ENCODE measurements around the gene OGFR. TPM values are rescaled to one million over a fixed set of nuclear protein-coding genes. Genes with fewer than 3 reads are reported as not detected.
A peak's percentile ranks its signal among the peaks of the same experiment; 100 is the strongest.

Gene OGFR
- total RNA-seq, 1 experiment from 2014 or later = 46.1 TPM

DNA sequence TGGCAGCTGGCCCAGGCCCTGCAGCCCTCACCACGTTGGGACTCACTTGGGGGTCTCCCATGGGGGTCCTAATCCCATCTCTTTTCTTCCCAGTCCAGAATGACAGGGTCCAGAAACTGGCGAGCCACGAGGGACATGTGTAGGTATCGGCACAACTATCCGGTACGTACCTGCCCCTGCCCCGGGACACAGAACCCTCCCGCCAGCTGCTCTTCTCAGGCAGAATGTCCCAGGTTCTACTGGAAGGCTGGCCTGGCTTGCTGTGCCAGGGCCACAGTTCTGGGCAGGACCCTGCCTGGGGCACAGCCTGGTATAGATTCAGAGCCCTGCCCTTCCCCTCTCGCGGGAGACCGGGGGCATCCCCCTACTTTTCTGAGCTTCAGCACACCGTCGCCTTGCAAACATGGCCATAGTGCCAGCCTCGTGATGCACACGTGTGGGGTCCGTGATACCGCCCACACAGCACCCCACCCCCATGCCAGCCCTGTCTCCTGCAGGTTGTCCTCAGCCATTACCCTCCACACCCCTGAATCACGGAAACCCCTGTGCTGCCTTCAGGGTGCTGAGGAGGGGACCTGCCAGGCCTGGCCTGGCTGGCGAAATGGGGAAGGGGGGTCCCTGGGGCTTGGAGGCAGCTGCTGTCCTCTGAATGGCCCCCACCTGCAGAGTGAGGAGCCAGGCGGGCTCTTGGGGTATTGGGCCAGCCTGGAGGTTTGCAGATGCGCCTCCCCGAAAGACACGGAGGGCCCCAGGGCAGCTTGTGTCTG lies 3.0 kb downstream of the OGFR start:
- ChIA-PET POLR2A (ENCODE audit: low non-redundant PET) (interaction anchor here (0.7 kb wide), 2 partner anchors 26 to 165 kb away, joined by 3 read pairs; no protein-coding TSS in a partner anchor), CTCF (interaction anchor here (0.6 to 1.7 kb wide), 5 partner anchors 12 to 308 kb away, joined by 3 to 6 read pairs (median 4); partner anchors contain the start of gene MRGBP)
- DNase-seq (ENCODE audit: low spot score) = no peak
- Histone ChIP-seq H3K4me1 (ENCODE audit: insufficient read depth, low read length, poor library complexity, severe bottlenecking) (peaks cover 18% of the 10 kb centered on the region), H3K27ac (ENCODE audit: low read depth, low read length, poor library complexity, severe bottlenecking) (no peak overlapping the region), H3K36me3 (ENCODE audit: insufficient read depth, low read length, poor library complexity, severe bottlenecking) (peaks cover 43% of the 10 kb centered on the region), H3K27me3 (replicated peaks; ENCODE audit: insufficient read depth, low read depth, low read length, poor library complexity) (no peaks in the 10 kb centered on the region), H3K9me3 (ENCODE audit: low read depth, low read length, poor library complexity, severe bottlenecking) (no peaks in the 10 kb centered on the region), H3K4me3 (ENCODE audit: low read depth, low read length, poor library complexity, severe bottlenecking) (no peak overlapping the region)
- TF ChIP-seq, protein P1, sequence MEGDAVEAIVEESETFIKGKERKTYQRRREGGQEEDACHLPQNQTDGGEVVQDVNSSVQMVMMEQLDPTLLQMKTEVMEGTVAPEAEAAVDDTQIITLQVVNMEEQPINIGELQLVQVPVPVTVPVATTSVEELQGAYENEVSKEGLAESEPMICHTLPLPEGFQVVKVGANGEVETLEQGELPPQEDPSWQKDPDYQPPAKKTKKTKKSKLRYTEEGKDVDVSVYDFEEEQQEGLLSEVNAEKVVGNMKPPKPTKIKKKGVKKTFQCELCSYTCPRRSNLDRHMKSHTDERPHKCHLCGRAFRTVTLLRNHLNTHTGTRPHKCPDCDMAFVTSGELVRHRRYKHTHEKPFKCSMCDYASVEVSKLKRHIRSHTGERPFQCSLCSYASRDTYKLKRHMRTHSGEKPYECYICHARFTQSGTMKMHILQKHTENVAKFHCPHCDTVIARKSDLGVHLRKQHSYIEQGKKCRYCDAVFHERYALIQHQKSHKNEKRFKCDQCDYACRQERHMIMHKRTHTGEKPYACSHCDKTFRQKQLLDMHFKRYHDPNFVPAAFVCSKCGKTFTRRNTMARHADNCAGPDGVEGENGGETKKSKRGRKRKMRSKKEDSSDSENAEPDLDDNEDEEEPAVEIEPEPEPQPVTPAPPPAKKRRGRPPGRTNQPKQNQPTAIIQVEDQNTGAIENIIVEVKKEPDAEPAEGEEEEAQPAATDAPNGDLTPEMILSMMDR (conservative IDR thresholded peaks at IDR 0.05; ENCODE audit: low read depth, low read length) = no peak
- no peak for TF ChIP-seq EZH2 (IDR thresholded peaks at IDR 0.05; ENCODE audit: borderline replicate concordance, low read depth, low read length, poor library complexity, severe bottlenecking)
- intact Hi-C loops (cut with micrococcal nuclease; ENCODE audit: unreplicated experiment) = no loop called here
- BruUV-seq (replicated peaks) = no TSS peak

DNA sequence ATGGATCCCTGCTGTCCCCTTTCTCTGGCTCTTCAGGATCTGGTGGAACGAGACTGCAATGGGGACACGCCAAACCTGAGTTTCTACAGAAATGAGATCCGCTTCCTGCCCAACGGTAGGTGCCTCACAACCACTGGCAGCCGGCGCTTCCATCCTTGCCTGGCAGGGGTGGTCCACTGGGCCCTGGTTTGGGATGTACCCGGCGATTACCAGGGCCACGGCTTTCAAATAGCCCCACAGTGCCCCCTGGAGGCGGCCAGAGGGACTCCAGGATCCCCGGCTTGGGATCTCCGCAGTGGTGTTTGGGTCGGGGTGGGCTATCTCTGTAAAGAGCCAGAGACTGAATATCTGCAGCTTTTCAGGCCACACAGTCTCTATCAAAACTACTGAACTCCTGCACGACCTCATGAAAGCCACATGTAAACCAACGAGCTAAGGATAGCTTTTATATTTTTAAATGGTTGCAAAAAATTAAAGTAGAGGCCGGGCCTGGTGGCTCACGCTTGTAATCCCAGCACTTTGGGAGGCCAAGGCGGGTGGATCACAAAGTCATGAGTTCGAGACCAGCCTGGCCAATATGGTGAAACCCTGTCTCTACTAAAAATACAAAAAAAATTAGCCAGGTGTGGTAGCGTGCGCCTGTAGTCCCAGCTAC lies 3.7 kb downstream of the OGFR start:
- POLR2A ChIA-PET (ENCODE audit: low non-redundant PET) = interaction anchor here (0.7 kb wide), 2 partner anchors 26 to 165 kb away, joined by 3 read pairs; no protein-coding TSS in a partner anchor
- intact Hi-C loops (cut with micrococcal nuclease; ENCODE audit: unreplicated experiment) = no loop called here
- peak; percentile 79 for DNase-seq (ENCODE audit: low spot score)
- no peak overlapping the region for H3K27ac ChIP-seq (ENCODE audit: low read depth, low read length, poor library complexity, severe bottlenecking)
- no peak for TF ChIP-seq EZH2 (IDR thresholded peaks at IDR 0.05; ENCODE audit: borderline replicate concordance, low read depth, low read length, poor library complexity, severe bottlenecking)
- TF ChIP-seq, protein P1 (conservative IDR thresholded peaks at IDR 0.05; ENCODE audit: low read depth, low read length) = peak; percentile 91
- H3K36me3 ChIP-seq (ENCODE audit: insufficient read depth, low read length, poor library complexity, severe bottlenecking) = peaks cover 46% of the 10 kb centered on the region
- no peak overlapping the region for H3K4me3 ChIP-seq (ENCODE audit: low read depth, low read length, poor library complexity, severe bottlenecking)
- CTCF ChIA-PET = interaction anchor here (0.7 to 1.7 kb wide), 6 partner anchors 12 to 309 kb away, joined by 3 to 7 read pairs (median 5); partner anchors contain the start of gene MRGBP
- no peaks in the 10 kb centered on the region for H3K9me3 ChIP-seq (ENCODE audit: low read depth, low read length, poor library complexity, severe bottlenecking)
- H3K4me1 ChIP-seq (ENCODE audit: insufficient read depth, low read length, poor library complexity, severe bottlenecking) = peaks cover 18% of the 10 kb centered on the region
- BruUV-seq (replicated peaks) = no TSS peak
- no peaks in the 10 kb centered on the region for H3K27me3 ChIP-seq (replicated peaks; ENCODE audit: insufficient read depth, low read depth, low read length, poor library complexity)

DNA sequence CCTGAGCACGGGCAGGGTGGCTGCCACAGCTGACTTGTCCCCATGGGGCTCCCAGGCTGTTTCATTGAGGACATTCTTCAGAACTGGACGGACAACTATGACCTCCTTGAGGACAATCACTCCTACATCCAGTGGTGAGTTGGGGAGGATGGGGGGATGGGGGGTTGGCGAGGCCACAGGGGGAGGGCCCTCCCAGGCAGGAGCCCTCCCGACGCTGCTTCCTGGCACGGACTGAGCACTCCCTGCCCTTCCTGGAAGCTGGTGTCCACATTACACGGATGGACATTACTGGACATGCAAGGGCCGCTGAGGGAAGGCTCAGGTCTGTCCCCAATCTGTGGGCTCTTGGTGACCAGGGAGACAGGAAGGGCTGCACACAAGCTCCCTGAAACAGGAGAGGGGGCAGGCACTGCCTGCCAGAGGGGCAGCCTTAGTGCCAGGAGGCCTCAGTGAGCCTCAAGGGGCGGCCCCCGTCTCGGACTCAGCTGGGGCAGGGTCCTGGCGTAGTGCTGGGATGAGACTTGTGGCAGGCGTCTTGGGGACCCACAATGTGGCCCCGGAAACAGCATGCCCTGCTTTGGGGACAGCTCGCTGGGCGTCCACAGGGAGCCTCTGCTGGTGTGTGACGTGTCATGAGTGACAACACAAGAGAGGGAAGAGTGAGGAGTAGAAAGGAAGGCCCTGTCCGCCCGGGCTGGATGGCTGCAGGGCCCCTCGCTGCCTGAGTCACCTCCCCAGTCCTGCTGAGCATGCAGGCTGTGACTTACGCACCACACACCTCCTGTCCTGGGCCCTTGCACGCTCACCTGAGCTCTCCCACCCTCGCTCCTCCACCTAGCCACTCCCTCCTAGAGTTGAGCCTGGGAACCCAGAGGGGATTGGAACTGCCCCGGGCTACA lies 5.1 kb downstream of the OGFR start:
- DNase-seq (ENCODE audit: low spot score) = no peak
- Histone ChIP-seq H3K9me3 (ENCODE audit: low read depth, low read length, poor library complexity, severe bottlenecking) (no peaks in the 10 kb centered on the region), H3K36me3 (ENCODE audit: insufficient read depth, low read length, poor library complexity, severe bottlenecking) (peaks cover 46% of the 10 kb centered on the region), H3K27ac (ENCODE audit: low read depth, low read length, poor library complexity, severe bottlenecking) (no peak overlapping the region), H3K4me1 (ENCODE audit: insufficient read depth, low read length, poor library complexity, severe bottlenecking) (peaks cover 13% of the 10 kb centered on the region), H3K27me3 (replicated peaks; ENCODE audit: insufficient read depth, low read depth, low read length, poor library complexity) (no peaks in the 10 kb centered on the region), H3K4me3 (ENCODE audit: low read depth, low read length, poor library complexity, severe bottlenecking) (no peak overlapping the region)
- POLR2A ChIA-PET (ENCODE audit: low non-redundant PET) = no interaction called here
- CTCF ChIA-PET = interaction anchor here (0.7 to 0.8 kb wide), 2 partner anchors 12 to 162 kb away, joined by 5 to 7 read pairs; no protein-coding TSS in a partner anchor
- intact Hi-C loops (cut with micrococcal nuclease; ENCODE audit: unreplicated experiment) = no loop called here
- no TSS peak for BruUV-seq (replicated peaks)
- TF ChIP-seq, protein P1 (conservative IDR thresholded peaks at IDR 0.05; ENCODE audit: low read depth, low read length) = no peak
- TF ChIP-seq EZH2 (IDR thresholded peaks at IDR 0.05; ENCODE audit: borderline replicate concordance, low read depth, low read length, poor library complexity, severe bottlenecking) = no peak
